Measurements from ENCODE around the gene PMEPA1.

The PMEPA1 gene

GRCh38 chr20:57663681-57664451 is 45.9 kb downstream of the PMEPA1 start:
- Mint-ChIP-seq H3K27me3 (ENCODE audit: low read depth) (no peaks in the 10 kb centered on the region), H3K4me3 (no peak overlapping the region), H3K36me3 (ENCODE audit: low read depth) (no peaks in the 10 kb centered on the region), H3K4me1 (ENCODE audit: low read depth) (no peaks in the 10 kb centered on the region), H3K27ac (no peak overlapping the region), H3K9me3 (no peaks in the 10 kb centered on the region)

DNA sequence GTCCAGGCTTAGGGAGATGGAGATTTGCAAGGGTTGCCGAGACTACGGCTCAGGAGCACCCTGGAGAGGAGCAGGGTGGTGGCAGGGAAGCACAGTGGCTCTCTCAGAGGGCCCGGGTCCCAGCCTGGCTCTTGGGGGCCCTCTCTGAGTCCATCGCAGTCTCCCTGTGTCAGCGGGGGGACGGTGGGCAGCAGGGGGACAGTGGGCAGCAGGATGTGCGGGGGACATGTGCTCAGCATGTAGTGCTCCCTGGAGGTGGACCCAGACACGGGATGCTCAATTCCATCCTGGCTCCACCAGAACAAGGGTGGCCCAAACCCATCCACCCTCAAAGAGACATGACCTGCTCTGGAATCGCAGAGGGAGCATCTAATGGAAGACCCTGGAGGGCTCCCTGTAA is 46.6 kb downstream of the PMEPA1 start:
- Mint-ChIP-seq H3K27ac (no peak overlapping the region), H3K9me3 (no peaks in the 10 kb centered on the region), H3K4me3 (no peak overlapping the region), H3K36me3 (ENCODE audit: low read depth) (no peaks in the 10 kb centered on the region), H3K27me3 (ENCODE audit: low read depth) (no peaks in the 10 kb centered on the region), H3K4me1 (ENCODE audit: low read depth) (peaks cover under 1% of the 10 kb centered on the region)

DNA sequence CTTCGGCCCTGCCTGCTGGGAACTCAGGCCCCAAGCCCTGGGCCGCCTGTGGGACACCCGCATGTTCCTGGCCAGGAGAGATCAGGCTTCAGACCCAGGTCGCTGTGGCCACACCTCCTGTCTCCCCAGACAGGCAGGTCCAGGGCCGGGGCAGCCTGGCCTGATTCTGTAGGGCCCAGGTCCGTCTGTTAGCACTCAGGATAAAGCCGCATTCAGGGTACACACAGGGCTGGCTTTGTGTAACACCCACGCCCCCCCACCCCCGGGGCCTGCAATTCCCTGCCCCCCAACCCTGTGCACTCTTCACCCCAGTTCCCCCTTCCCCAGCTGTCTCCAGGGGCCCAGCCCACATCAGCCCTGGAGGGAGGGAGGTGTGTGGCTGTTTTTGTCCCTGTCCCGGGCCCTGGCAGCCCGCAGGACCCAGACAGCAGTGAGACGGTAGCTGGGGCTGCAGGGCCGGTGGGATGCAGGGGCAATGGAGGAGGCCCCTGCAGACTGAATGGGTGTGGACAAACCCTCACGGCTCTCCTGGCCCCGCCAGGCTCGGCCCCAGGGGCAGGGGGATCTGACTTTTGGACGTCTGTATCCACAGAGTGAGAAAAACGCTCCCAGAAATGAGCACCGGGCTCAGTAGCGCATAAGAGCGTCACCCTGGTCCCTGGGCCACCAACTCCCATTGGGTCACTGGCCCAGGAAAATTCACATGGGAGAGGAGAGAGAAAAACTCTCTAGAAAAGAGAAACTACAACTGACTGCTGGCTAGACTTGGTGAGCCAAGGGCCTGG is 47.2 kb downstream of the PMEPA1 start:
- H3K4me3 Mint-ChIP-seq: no peak overlapping the region
- H3K27ac Mint-ChIP-seq: no peak overlapping the region
- no peaks in the 10 kb centered on the region for H3K27me3 Mint-ChIP-seq (ENCODE audit: low read depth)
- H3K9me3 Mint-ChIP-seq: no peaks in the 10 kb centered on the region
- no peaks in the 10 kb centered on the region for H3K36me3 Mint-ChIP-seq (ENCODE audit: low read depth)
- H3K4me1 Mint-ChIP-seq (ENCODE audit: low read depth): peaks cover 7% of the 10 kb centered on the region

- H3K4me3 Mint-ChIP-seq: no peak overlapping the region
Measured at GRCh38 chr20:57661746-57662455, 47.9 kb downstream of the PMEPA1 start.

DNA sequence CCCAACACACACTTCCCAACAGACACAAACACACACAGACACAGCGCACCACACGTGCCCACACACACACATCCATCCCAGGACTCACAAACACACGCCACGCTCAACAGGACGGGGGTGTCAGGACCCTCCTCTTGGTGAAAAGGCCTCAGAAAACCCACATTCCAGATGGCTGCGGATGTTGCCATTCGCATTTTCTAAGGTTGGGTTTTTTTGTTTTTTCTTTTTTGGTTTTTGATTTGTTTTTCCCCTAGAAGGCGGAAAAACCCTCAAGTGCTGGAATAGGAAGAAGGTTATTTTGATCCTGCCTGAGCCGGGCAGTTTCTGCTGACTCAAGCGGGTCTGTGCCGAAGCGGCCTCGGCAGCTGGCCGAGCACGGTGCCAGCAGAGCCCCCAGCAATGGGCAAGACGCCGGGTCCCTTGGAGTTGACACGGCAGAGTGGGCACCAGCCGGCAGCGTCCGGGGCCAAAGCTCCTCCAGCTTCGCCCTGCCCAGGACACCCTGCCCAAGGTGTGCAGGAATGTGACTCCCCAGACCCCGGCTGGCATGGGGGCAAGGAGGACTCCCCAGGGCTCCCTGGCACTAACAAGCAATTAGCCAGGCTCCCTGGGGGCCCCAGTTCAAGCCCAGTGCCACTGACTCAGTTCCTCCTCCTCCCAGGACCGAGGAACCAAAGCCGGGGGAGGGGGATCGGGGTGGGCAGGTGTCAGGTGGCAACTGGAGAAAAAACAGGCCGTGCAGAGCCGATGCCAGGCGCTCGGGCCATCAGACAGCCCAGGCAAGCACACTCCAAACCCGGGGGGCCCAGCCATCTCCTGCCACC is 48.7 kb downstream of the PMEPA1 start:
- H3K27ac Mint-ChIP-seq: no peak overlapping the region
- H3K4me3 Mint-ChIP-seq: no peak overlapping the region
- peaks cover 7% of the 10 kb centered on the region for H3K4me1 Mint-ChIP-seq (ENCODE audit: low read depth)
- no peaks in the 10 kb centered on the region for H3K36me3 Mint-ChIP-seq (ENCODE audit: low read depth)
- H3K27me3 Mint-ChIP-seq (ENCODE audit: low read depth): no peaks in the 10 kb centered on the region
- no peaks in the 10 kb centered on the region for H3K9me3 Mint-ChIP-seq

More at GRCh38 chr20:57661746-57662455, 47.9 kb downstream of the PMEPA1 start:
- Mint-ChIP-seq H3K27me3 (ENCODE audit: low read depth) (no peaks in the 10 kb centered on the region), H3K4me1 (ENCODE audit: low read depth) (peaks cover 7% of the 10 kb centered on the region), H3K27ac (no peak overlapping the region), H3K9me3 (no peaks in the 10 kb centered on the region), H3K36me3 (ENCODE audit: low read depth) (no peaks in the 10 kb centered on the region)

DNA sequence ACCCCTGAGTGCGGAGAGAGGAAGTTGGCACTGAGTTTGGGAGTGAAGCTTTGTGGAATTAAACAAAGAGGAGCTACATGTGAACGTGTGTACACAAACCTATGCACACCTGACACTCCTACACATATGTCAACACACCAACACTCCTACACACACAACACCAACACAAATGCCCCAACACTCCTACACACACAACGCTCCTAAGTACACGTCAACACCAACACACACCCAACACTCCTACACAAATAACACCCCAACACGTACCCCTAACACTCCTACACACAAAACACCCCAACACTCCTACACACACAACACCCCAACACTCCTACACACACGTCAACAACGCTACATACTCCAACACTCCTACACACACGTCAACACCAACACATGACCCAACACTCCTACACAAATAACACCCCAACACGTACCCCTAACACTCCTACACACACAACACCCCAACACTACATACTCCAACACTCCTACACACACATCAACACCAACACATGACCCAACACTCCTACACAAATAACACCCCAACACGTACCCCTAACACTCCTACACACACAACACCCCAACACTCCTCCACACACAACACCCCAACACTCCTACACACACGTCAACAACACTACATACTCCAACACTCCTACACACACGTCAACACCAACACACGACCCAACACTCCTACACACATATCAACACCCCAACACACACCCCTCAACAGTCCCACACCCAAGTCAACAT is 49.5 kb downstream of the PMEPA1 start:
- H3K36me3 Mint-ChIP-seq (ENCODE audit: low read depth): no peaks in the 10 kb centered on the region
- no peak overlapping the region for H3K27ac Mint-ChIP-seq
- no peaks in the 10 kb centered on the region for H3K27me3 Mint-ChIP-seq (ENCODE audit: low read depth)
- peaks cover 7% of the 10 kb centered on the region for H3K4me1 Mint-ChIP-seq (ENCODE audit: low read depth)
- H3K9me3 Mint-ChIP-seq: no peaks in the 10 kb centered on the region
- no peak overlapping the region for H3K4me3 Mint-ChIP-seq

DNA sequence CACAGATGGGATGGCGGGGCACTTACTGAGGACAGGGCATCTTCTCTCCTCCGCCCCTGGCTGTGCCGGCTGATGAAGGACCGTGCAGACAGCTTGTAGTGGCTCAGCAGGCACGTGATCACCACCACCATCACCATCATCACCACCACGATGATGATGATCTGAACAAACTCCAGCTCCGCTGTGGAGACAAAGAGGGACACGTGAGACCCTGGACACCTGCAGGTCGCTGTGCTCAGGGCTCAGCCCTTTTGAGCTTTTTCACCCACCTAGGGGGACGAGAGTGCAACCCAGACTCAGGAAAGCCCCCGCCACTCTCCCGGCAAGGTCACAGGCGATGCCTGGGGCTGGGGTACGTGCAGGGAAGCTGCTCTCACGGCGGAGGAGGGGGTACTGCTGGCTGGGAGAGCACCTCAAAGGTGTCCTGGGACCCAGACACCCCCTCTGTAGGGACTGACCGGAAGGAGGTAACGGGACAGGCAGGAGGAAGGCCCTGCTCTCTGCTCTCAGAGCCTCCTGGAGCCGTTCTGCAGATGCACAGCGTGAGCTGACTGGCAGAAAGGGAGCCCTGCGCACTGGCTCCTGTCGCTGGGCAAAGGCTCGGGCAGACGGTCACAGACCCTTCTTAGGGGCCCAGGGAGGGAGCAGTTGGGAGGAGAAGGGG is 50.2 kb downstream of the PMEPA1 start:
- H3K36me3 Mint-ChIP-seq (ENCODE audit: low read depth): no peaks in the 10 kb centered on the region
- H3K27me3 Mint-ChIP-seq (ENCODE audit: low read depth): peaks cover 3% of the 10 kb centered on the region
- H3K4me1 Mint-ChIP-seq (ENCODE audit: low read depth): peaks cover 7% of the 10 kb centered on the region
- no peak overlapping the region for H3K4me3 Mint-ChIP-seq
- no peak overlapping the region for H3K27ac Mint-ChIP-seq
- H3K9me3 Mint-ChIP-seq: no peaks in the 10 kb centered on the region

DNA sequence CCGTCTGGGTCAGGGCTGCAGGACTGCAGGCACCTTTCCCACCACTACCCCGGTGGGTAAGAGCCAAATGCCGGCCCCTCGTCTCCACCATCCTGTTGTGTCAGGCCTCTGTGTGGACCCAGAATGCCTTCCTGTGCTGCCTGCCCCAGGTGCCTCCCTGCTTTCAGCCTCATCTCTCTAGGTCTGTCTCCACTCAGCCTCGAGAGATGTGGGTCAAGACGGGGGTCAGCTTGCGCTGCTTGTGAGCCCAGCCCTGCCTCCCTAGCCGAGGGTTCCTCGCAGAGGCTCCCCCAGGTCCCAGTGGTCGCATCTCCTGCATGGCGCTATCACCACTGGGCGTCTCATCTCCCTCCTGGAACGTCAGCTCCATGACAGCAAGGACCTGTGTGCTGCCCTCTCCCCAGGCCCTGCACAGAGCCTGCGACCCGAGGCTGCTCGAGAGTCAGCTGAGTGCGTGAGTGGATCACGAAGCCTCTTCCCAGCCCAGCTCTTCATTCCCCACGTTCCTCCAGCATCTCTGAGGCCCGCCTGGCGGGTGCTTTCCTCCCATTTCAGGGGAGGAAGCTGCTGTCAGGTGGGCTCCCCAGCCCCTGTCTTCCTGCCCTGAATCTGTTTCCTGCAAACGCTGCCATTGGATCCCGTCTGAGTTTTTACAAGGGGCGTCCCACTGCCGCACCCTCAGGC is 50.8 kb downstream of the PMEPA1 start:
- Mint-ChIP-seq H3K27me3 (ENCODE audit: low read depth) (peaks cover 10% of the 10 kb centered on the region), H3K27ac (no peak overlapping the region), H3K9me3 (no peaks in the 10 kb centered on the region), H3K4me3 (no peak overlapping the region), H3K4me1 (ENCODE audit: low read depth) (peaks cover 11% of the 10 kb centered on the region), H3K36me3 (ENCODE audit: low read depth) (no peaks in the 10 kb centered on the region)

DNA sequence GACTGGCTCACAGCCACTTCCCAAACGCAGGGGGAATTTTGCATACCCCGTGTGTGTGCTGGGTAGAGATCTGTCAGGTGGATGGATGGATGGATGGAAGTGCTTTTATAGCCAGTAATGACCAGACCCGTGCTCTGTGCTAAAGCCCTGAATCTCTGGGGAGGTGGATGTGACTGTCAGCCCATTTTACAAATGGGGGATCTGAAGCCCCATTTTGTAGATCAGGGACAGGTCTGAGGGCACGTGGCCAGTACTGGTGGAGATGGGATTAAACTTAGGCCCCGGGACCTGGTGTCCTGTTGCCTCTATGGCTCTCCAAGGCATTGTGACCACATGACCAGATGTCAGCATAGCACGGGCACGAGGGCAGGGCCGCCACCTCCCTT is 51.4 kb downstream of the PMEPA1 start:
- Mint-ChIP-seq H3K4me1 (ENCODE audit: low read depth) (peaks cover 11% of the 10 kb centered on the region), H3K36me3 (ENCODE audit: low read depth) (no peaks in the 10 kb centered on the region), H3K27me3 (ENCODE audit: low read depth) (peaks cover 15% of the 10 kb centered on the region), H3K27ac (no peak overlapping the region), H3K9me3 (no peaks in the 10 kb centered on the region), H3K4me3 (no peak overlapping the region)

DNA sequence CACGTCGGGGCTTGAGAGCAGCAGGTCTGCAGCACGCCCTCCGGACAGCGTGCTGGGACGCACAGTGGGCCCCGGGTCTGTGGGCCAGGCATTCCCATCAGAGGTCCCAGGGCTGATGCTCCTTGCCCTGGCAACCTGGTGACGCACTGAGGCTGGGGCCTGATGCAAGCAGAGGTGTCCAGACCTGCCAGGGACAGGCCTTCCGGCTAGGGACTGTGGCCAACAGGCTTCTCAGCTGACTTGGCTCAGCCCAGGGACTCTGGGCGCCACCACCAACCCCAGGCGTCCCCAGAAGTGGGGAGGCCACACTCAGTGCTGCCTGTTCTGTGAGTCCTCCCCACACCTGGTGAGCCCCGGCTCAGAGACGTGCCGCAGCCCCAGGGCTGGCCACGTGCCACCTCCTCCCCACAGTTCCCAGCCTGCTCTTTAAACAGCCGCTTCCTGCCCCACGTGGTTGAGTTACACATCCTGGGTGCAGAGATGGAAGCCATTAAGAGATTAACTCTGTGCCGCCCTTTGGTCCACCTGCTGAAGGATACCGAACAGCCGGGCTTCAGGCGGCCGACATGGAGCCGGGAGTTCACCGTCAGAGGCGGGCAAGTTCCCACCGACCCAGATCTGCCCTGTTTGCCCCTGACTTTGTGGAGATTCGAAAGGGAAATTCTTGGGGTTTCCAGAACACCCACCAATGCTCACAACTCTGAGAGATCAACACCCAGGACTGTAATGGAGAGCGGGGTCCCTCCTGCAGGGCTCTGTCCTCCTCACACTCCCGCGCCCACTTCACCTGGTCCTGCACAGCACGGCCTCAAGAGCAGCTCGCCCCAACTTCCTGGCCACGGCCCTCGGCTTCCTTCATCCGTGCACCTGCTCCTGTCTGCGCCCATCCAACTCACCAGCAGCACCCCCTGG is 52.0 kb downstream of the PMEPA1 start:
- H3K27ac Mint-ChIP-seq: peak overlapping the region; percentile 69
- peaks cover 11% of the 10 kb centered on the region for H3K4me1 Mint-ChIP-seq (ENCODE audit: low read depth)
- H3K27me3 Mint-ChIP-seq (ENCODE audit: low read depth): peaks cover 15% of the 10 kb centered on the region
- H3K4me3 Mint-ChIP-seq: no peak overlapping the region
- no peaks in the 10 kb centered on the region for H3K36me3 Mint-ChIP-seq (ENCODE audit: low read depth)
- no peaks in the 10 kb centered on the region for H3K9me3 Mint-ChIP-seq

DNA sequence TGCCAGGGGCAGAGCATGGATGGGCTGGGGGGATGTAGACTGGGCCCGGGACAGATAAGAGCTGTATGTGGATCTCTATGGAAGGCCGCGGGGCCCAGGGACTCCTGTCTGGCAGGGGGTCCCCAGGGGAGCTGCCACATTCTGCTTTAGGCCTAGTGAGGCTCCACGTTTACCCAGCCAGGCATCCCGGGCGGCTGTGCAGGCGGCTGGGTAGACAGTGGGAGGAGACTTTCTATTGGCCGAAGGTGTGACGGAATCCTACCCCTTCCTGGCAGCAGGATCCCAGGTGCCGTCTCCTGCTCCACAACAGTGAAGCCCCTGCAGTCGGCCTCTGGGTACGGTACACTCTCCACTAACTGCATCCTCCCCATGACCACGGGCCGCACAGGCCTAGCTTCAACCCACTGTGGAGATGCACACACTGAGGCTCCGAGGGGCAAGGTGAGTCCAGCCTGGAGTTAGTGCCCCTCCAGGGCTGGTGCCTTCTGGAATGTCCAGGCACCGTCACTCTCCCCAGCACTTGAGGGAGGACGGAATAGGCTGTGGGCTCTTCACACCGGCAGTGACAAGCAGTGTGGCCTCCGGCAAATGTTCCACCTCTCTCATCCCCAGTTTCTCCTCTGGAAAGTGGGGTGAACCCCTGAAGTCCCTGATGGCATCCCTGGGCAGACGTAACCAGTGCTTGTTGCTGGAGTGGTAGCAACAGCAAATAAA is 52.8 kb downstream of the PMEPA1 start:
- no peaks in the 10 kb centered on the region for H3K36me3 Mint-ChIP-seq (ENCODE audit: low read depth)
- no peak overlapping the region for H3K4me3 Mint-ChIP-seq
- no peaks in the 10 kb centered on the region for H3K9me3 Mint-ChIP-seq
- no peak overlapping the region for H3K27ac Mint-ChIP-seq
- peaks cover 11% of the 10 kb centered on the region for H3K4me1 Mint-ChIP-seq (ENCODE audit: low read depth)
- H3K27me3 Mint-ChIP-seq (ENCODE audit: low read depth): peaks cover 15% of the 10 kb centered on the region
